Testis (tissue), 2 donors: ENCODE measurements around the gene HIPK2.

ENCODE experiments used
- POLR2A ChIP-seq: fragments of 450-650 bp; IDR thresholded peaks from one replicate; pipeline ENCODE4 v1.6.1; 2017; ENCODE audit warnings: antibody characterized with exemption, mild to moderate bottlenecking, moderate library complexity
- TF ChIP-seq, protein P1 (sequence below), 3 experiments: fragments of 450-650 bp in 2 of 3; fragments of 200-600 bp in 1 of 3; sonication (generic) in 1 of 3; IDR thresholded peaks; one replicate each; pipeline ENCODE4 v1.5.1; 2016 to 2019; ENCODE audit warnings: antibody characterized with exemption in 3 of 3, mild to moderate bottlenecking in 2 of 3, moderate library complexity in 1 of 3

DNA sequence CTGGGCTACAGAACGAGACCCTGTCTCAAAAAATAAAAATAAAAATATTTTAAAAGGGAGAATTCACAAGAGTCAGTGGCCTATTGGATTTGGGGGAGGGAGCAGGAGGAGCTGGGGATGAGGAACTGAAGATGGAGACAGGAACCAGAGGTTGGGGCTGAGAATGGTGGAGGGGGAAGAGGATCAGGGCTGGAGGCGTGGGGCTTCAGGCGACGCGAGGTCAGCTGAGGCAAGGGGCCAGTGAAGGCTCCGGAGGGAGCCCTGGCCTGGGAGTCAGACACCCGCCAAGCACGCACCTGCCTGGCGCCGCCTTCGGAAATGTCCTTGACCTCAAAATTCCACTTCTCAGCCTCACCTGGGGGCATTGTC lies 255.0 kb downstream of the HIPK2 start:
- TF ChIP-seq POLR2A = no peak
- TF ChIP-seq, protein P1, sequence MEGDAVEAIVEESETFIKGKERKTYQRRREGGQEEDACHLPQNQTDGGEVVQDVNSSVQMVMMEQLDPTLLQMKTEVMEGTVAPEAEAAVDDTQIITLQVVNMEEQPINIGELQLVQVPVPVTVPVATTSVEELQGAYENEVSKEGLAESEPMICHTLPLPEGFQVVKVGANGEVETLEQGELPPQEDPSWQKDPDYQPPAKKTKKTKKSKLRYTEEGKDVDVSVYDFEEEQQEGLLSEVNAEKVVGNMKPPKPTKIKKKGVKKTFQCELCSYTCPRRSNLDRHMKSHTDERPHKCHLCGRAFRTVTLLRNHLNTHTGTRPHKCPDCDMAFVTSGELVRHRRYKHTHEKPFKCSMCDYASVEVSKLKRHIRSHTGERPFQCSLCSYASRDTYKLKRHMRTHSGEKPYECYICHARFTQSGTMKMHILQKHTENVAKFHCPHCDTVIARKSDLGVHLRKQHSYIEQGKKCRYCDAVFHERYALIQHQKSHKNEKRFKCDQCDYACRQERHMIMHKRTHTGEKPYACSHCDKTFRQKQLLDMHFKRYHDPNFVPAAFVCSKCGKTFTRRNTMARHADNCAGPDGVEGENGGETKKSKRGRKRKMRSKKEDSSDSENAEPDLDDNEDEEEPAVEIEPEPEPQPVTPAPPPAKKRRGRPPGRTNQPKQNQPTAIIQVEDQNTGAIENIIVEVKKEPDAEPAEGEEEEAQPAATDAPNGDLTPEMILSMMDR (IDR thresholded peaks at IDR 0.05) = no peak
